Thyroid gland (tissue), 4 donors: ENCODE data around the gene CHST12.

Source experiments
- POLR2A ChIP-seq, 2 donors: fragments of 450-650 bp; IDR thresholded peaks; one replicate each; pipeline ENCODE4 v1.6.1; 2017; ENCODE audit warnings: antibody characterized with exemption in 2 of 2, mild to moderate bottlenecking in 2 of 2, moderate library complexity in 1 of 2
- TF ChIP-seq, protein P1 (sequence below), 6 experiments: fragments of 200-600 bp in 3 of 6; fragments of 450-650 bp in 3 of 6; sonication (generic) in 3 of 6; IDR thresholded peaks; one replicate each; pipeline ENCODE4 v1.5.1; 2016 to 2019; ENCODE audit warnings: antibody characterized with exemption in 6 of 6, mild to moderate bottlenecking in 2 of 6, inconsistent platforms in 1 of 6, moderate library complexity in 1 of 6

- no peak for TF ChIP-seq POLR2A (IDR thresholded peaks at IDR 0.05)
- TF ChIP-seq, protein P1, sequence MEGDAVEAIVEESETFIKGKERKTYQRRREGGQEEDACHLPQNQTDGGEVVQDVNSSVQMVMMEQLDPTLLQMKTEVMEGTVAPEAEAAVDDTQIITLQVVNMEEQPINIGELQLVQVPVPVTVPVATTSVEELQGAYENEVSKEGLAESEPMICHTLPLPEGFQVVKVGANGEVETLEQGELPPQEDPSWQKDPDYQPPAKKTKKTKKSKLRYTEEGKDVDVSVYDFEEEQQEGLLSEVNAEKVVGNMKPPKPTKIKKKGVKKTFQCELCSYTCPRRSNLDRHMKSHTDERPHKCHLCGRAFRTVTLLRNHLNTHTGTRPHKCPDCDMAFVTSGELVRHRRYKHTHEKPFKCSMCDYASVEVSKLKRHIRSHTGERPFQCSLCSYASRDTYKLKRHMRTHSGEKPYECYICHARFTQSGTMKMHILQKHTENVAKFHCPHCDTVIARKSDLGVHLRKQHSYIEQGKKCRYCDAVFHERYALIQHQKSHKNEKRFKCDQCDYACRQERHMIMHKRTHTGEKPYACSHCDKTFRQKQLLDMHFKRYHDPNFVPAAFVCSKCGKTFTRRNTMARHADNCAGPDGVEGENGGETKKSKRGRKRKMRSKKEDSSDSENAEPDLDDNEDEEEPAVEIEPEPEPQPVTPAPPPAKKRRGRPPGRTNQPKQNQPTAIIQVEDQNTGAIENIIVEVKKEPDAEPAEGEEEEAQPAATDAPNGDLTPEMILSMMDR (IDR thresholded peaks at IDR 0.05), result no peak
Measured at GRCh38 chr7:2473496-2474180, 70.2 kb downstream of the CHST12 start.
